Kidney glomerular epithelial cell (primary cell): ENCODE measurements around the gene GRN.
"Not testable (repeated sequence)": the region's sequence is repeated elsewhere in the genome, so short reads cannot be mapped to it uniquely, and the experiment has no call there.

Experiments used
- DNase-seq: peaks from one replicate; lab custom pipeline; 2025; lab: John Stamatoyannopoulos, UW

The GRN gene

GRCh38 chr17:44321246-44322120 is 23.6 kb upstream of the GRN start:
- DNase-seq: no peak

GRCh38 chr17:44322236-44322895 is 22.7 kb upstream of the GRN start:
- no peak for DNase-seq

DNA sequence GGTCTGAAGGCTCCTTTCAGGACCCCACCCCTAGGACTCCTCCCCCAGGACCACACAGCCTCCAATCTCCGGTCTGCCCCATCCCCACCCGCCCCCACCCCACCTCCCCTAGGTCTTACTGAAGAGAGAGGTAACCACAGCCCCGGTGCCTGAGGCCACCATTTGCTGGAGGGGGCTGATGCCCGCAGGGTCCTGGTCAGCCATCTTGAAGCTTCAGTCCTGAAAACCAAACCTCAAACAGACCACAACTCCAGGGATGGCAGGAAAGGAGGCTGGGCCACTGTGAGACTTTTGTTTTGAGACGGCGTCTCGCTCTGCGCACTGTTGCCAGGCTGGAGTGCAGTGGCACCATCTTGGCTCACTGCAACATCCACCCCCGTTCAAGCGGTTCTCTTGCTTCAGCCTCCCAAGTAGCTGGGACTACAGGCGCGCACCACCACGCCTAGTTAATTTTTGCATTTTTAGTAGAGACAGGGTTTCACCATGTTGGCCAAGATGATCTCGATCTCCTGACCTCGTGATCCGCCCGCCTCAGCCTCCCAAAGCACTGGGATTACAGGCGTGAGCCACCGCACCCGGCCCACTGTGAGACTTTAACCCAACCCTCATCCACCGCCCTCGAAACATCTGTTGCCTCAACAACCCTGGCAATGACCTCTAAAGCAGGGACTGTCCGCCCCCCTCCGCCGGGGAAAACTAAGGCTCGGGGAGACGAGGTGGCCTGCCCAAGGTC is 21.6 kb upstream of the GRN start:
- DNase-seq: no peak

GRCh38 chr17:44324092-44324570 is 21.0 kb upstream of the GRN start:
- DNase-seq: no peak

DNA sequence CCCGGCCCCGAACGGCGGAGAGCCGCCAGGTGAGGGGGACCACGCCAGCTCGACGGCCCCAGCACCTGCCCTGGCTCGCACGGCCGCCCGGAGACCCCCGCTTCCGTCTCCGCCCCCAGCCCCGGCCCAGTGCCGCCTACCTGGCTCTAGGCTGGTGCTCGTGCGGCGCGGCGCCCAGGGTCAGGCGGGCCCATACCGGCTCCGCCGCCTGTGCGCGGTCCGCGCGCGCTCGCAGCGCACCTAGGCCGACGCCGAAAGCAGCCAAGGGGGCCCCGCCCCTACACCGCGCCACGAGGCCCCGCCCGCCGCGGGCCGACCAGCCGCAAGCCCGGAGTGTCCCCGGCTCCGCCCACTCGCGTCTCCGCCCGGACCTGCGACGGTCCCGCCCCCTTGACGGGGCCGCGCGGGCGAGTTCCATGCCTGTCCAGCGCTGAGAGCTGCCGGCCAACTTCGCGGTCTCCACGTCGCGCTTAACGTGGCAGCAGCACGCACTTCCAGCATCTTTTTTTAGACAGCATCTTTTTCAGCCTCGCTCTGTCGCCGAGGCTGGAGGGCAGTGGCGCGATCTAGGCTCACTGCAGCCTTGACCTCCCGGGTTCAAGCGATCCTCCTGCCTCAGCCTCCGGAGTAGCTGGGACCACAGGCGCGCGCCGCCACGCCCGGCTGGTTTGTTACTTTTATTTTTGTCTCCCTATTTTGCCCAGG is 20.4 kb upstream of the GRN start, which contains the start of gene SLC25A39:
Gene SLC25A39 (minus strand): TSS at position 253 of the 705 bp plus-strand sequence. CDS start 1,261 bp downstream, outside the sequence.
- peak; percentile 68 for DNase-seq

DNA sequence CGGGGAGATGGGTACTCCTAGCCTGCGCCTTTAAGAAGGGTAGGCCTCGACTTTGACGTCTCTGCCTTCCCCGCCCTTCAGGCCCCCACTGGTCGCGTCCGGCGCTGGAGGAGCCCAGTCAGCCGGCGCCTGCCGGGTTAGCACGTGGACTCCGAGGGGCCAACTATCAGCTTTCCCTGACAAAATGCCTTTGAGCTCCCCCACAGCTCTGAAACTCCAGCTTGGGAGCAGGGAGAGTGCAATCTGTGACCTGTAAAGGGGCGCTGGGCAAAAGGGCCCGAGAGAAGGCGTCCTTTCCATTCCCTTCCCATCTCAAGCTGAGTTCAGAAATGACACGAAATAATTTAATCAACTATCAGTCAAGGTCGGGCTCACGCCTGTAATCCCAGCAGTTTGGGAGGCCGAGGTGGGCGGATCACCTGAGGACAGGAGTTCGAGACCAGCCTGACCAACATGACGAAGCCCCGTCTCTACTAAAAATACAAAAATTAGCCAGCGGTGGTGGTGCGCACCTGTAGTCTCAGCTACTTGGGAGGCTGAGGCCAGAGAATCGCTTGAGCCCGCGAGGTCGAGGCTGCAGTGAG is 18.1 kb upstream of the GRN start:
- peak; percentile 95 for DNase-seq

DNA sequence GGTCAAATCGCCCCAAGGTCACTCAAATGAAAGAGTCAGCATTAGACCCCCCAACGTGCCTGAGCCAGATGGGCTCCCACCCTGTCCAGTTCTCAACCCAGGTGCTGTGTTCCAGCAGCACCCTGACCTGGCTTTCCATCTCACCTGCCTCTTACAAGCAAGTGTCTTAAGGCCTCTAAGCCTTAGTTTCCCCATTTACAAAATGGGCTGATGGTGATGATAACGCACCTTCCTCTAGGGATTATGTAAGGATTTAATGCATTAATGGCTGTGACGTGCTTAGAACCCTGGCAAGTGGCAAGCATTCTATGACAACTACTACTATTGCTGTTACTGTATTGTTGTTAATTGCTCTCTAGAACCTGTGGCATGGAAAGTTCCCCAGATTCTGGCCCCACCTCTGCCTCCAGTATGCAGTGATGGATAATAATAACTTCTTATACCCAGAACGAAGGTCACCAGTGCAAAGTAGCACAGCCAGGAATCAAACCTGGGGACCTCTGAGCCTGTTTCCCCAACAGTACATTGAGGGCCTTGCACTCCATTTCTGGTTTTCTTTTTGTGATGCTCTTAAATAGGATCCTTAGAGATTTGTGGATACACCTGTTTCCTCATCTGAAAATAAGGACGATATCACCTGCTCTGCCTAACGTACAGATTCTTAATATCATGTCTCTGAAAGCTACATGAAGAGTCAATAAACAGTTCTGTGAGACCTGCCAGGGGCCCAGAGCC is 17.2 kb upstream of the GRN start:
- no peak for DNase-seq

GRCh38 chr17:44329516-44329915 is 15.6 kb upstream of the GRN start:
- DNase-seq: not testable (repeated sequence)

DNA sequence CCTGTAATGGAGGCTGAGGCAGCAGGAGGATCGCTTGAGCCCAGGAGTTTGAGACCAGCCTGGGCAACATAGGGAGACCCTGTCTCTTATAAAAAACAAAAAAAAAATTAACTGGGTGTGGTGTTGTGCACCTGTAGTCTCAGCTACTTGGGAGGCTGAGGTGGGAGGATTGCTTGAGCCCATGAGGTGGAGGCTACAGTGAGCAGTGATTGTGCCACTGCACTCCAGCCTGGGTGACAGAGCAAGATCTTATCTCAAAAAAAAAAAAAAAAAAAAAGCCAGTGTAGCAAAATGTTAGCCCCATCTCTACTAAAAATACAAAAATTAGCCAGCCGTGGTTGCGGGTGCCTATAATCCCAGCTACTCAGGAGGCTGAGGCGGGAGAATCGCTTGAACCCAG is 14.8 kb upstream of the GRN start:
- DNase-seq: not testable (repeated sequence)

DNA sequence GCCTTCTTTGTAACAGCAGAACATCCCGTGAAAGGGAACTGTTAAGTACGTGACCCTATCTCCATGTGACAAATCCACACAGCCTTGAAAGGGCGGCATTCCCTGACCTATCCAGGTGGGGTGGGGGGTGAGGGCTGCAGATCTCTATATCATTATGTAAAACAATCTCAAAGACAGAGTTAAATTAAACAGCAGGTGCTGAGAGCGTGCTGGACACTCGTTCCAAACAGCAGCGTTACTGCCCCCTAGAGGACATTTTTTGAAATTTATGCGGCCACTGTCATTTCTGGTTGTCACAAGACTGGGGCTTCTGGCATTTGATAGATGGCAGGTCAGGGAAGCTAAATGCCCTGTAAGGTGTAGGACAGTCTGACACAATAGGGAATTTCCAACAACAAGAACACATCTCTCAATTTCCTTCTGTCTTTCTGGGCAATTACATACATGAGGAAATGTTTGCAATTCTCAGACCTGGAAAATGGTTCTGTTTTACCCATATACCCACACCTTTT is 13.8 kb upstream of the GRN start:
- peak; percentile 59 for DNase-seq

GRCh38 chr17:44333371-44333770 is 11.7 kb upstream of the GRN start:
- no peak for DNase-seq

DNA sequence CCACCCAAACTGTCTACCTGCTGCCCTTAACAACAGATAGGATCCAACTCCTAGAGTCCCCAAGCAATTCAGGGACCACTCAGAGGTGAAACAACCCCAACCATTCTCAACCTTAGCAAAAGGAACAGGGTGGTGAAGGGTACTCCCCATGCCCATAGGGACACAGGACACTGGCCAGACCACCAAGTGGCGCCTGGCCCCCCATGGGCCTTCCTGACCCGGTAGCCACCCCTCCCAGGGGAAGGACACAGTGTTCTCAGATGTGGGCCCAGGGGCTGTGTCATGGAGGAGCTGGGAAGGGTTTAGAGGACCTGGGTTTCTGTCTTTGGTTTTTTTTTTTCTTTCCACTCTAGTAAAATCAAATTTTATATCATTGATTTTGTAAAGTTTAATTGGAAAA is 10.8 kb upstream of the GRN start:
- no peak for DNase-seq

DNA sequence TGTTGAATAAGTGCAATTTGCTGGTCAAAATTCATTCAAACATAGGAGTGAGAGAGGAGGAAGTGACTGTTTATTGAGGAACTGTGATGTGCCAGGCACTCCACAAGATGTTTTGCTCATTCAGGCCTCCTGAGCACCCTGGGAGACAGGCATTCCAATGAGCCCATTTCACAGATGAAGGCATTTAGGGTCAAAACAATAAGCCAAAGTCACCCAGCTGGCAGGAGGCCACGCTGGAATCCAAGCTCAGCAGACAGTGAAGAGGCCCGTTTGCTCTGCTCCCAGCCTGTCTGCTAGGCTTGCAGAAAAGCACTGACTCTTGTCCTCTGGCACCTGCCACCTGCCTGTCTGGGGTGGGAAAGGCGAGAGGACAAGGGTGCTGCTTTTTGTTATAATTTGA is 10.4 kb upstream of the GRN start:
- DNase-seq: peak; percentile 45

DNA sequence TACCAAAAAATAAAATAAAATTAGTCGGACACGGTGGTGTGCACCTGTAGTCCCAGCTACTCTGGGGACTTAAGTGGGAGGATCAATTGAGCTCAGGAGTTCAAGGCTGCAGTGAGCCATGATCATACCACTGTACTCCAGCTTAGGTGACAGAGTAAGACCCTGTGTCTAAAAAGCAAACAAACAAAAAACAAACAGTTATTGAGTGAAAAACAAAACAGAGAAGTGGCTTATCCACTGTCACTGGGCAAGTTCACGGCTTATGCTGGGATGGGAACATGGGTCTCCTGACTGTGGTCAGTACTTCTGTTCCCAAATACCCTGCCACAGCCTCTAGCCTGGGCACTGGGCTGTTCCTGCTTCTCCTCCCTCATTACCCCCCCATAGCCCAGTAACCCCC is 9.5 kb upstream of the GRN start:
- DNase-seq: no peak

DNA sequence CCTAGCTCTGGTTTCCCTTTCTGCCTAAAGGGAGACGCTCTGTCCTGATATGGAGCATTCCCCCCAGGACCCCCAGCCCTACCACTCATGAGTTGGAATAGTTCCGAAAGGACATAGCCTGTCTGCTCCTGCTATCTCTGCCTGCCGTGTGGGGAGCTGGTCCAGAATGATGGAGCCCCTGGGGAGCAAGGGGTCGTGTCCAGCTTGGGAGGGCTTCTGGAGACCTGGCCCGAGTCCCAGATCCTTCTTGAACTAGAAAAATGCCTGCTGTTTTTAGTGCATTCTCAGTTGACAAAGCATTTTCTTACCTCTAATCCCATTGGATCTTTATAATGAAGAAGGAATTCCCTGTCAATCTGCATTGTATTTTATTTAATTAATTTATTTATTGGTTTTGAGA is 9.1 kb upstream of the GRN start:
- DNase-seq: no peak

DNA sequence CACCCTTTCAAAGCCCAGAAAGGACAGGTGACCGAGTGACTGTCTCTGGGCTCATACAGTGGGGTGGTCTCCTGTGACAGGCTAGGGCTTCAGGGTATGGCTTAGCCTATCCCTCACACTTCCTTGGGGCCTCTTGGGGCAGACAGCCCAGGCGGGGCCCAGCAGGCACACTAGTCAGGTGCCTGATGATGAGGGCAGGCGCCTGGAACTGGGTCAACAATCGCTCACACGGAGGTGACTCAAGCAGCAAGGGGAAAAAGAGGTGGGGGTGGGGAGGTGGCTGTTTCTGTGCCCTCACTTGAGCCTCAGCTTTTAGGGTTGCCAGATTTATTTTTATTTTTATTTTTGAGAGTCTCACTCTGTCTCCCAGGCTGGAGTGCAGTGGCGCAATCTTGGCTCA is 6.4 kb upstream of the GRN start:
- DNase-seq: peak; percentile 16

GRCh38 chr17:44340553-44340952 is 4.5 kb upstream of the GRN start:
- DNase-seq: not testable (repeated sequence)

DNA sequence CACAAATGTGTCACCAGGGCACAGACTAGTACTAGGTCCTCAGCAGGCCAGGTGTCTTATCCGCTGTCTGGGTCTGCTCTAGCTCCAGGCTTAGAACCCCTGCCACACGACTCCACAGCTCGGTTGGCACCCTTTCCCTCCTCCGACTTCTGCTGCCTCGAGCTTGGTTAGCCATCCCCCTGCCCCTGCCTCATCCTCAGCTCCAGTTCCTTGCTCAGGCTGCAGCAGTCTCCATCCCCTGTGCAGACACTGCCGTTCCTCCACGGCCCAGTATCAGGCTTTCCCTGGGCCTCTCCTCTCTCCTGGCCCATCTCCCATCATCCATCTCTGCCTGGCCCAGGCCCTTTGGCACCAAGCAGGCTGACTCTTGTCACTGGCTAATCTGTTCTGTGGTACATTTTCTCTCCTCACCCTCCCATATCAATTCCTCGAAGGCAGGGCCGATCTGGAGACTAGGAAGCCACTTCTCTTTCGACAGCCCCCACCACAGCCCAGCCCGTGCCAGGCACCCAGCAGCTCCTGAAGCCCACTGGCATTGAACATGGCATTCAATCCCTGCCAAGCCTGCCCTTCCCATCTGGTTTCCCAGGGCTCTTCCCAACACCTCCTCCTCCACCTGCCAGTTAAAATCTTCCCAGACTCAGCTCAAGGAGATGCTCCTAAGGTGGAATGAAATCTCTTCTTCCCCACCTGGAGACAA is 1.4 kb upstream of the GRN start:
- DNase-seq: no peak

- peak; percentile 62 for DNase-seq
Measured at GRCh38 chr17:44345454-44346026, 438 bp downstream of the GRN start.
